ENCODE data around the gene MYB. TPM values are rescaled to one million over a fixed set of nuclear protein-coding genes. Genes with fewer than 3 reads are reported as not detected.

The MYB gene
- total RNA-seq, 1 experiment from 2014 or later, result 3.7 TPM

- Histone ChIP-seq H3K27ac (ENCODE audit: low read depth, low read length) (no peak overlapping the region), H3K27me3 (ENCODE audit: insufficient read depth, low read length) (no peaks in the 10 kb centered on the region), H3K9me3 (ENCODE audit: control insufficient read depth in 1 of 2, insufficient read depth in 1 of 2, low read depth in 1 of 2, low read length in 2 of 2) (no peaks in the 10 kb centered on the region), H3K9ac (ENCODE audit: low read length) (no peak overlapping the region), H3K4me3 (replicated peaks in 1 of 2; ENCODE audit: low read depth in 1 of 2, low read length in 2 of 2) (no peak overlapping the region), H3K9me2 (ENCODE audit: insufficient read depth) (no peaks in the 10 kb centered on the region), H3K4me2 (ENCODE audit: low read length) (no peak overlapping the region), H3K79me2 (ENCODE audit: insufficient read depth, low read length) (no peaks in the 10 kb centered on the region), H4K20me1 (ENCODE audit: insufficient read depth) (no peaks in the 10 kb centered on the region), H2AFZ (ENCODE audit: low read depth, low read length, poor library complexity, severe bottlenecking) (no peak overlapping the region), H3K4me1 (ENCODE audit: control insufficient read depth in 1 of 2, insufficient read depth in 2 of 2, low read length in 2 of 2) (no peaks in the 10 kb centered on the region), H3K36me3 (ENCODE audit: control insufficient read depth in 1 of 2, insufficient read depth in 2 of 2, low read length in 2 of 2) (no peaks in the 10 kb centered on the region)
- DNase-seq (ENCODE audit: low read depth, low spot score) (no peak), ATAC-seq (no peak)
- BruUV-seq (replicated peaks), result no TSS peak
- intact Hi-C loops (cut with micrococcal nuclease), result no loop called here
- TF ChIP-seq YY1 (IDR thresholded peaks at IDR 0.05; ENCODE audit: extremely low read depth, insufficient replicate concordance, low read depth, low read length), result no peak
- no peak for TF ChIP-seq ELF1 (IDR thresholded peaks at IDR 0.05; ENCODE audit: borderline replicate concordance, low read depth)
- no peak for TF ChIP-seq SRF (IDR thresholded peaks at IDR 0.05; ENCODE audit: low read depth)
- no peak for TF ChIP-seq ZNF274 (IDR thresholded peaks at IDR 0.05; ENCODE audit: low read depth, low read length)
- no peak for TF ChIP-seq RAD21 (IDR thresholded peaks at IDR 0.05; ENCODE audit: low read depth)
- ChIA-PET POLR2A (no interaction called here), CTCF (no interaction called here), RAD21 (ENCODE audit: low non-redundant PET in 1 of 2, low total read pairs in 2 of 2, uncharacterized antibody in 2 of 2, unreplicated experiment in 2 of 2) (no interaction called here)
Measured at GRCh38 chr6:135251498-135252441, 70.7 kb downstream of the MYB start.

- intact Hi-C loops (cut with micrococcal nuclease), result no loop called here
- BruUV-seq (replicated peaks), result no TSS peak
- no peaks in the 10 kb centered on the region for H4K20me1 ChIP-seq (ENCODE audit: insufficient read depth)
- H3K36me3 ChIP-seq (ENCODE audit: control insufficient read depth in 1 of 2, insufficient read depth in 2 of 2, low read length in 2 of 2), result no peaks in the 10 kb centered on the region
- RAD21 ChIA-PET (ENCODE audit: low non-redundant PET in 1 of 2, low total read pairs in 2 of 2, uncharacterized antibody in 2 of 2, unreplicated experiment in 2 of 2), result no interaction called here
- POLR2A ChIA-PET, result no interaction called here
- no peaks in the 10 kb centered on the region for H3K27me3 ChIP-seq (ENCODE audit: insufficient read depth, low read length)
- H2AFZ ChIP-seq (ENCODE audit: low read depth, low read length, poor library complexity, severe bottlenecking), result no peak overlapping the region
- no peak overlapping the region for H3K4me3 ChIP-seq (replicated peaks in 1 of 2; ENCODE audit: low read depth in 1 of 2, low read length in 2 of 2)
- TF ChIP-seq SP1 (IDR thresholded peaks at IDR 0.05; ENCODE audit: low read depth) (no peak), JUND (IDR thresholded peaks at IDR 0.05) (no peak), EZH2phosphoT487 (IDR thresholded peaks at IDR 0.05; ENCODE audit: borderline replicate concordance) (no peak), ATF3 (IDR thresholded peaks at IDR 0.05) (no peak), CTCF (IDR thresholded peaks at IDR 0.05 in 2 of 3, conservative IDR thresholded peaks at IDR 0.05 in 1 of 3; ENCODE audit: borderline replicate concordance in 1 of 3, insufficient read depth in 1 of 3, low read depth in 2 of 3, low read length in 2 of 3) (no peak), ELF1 (IDR thresholded peaks at IDR 0.05; ENCODE audit: borderline replicate concordance, low read depth) (no peak), EZH2 (IDR thresholded peaks at IDR 0.05) (no peak), CEBPB (IDR thresholded peaks at IDR 0.05; ENCODE audit: low read depth) (no peak), ZFX (IDR thresholded peaks at IDR 0.05) (no peak), MAX (IDR thresholded peaks at IDR 0.05) (no peak), EGR1 (IDR thresholded peaks at IDR 0.05; ENCODE audit: low read depth) (no peak), SRF (IDR thresholded peaks at IDR 0.05; ENCODE audit: low read depth) (no peak), CBX3 (IDR thresholded peaks at IDR 0.05; ENCODE audit: low read depth) (no peak), YY1 (IDR thresholded peaks at IDR 0.05; ENCODE audit: extremely low read depth, insufficient replicate concordance, low read depth, low read length) (no peak)
- no peak for ATAC-seq
- DNase-seq (ENCODE audit: low read depth, low spot score), result no peak
- no peak overlapping the region for H3K9ac ChIP-seq (ENCODE audit: low read length)
- H3K4me2 ChIP-seq (ENCODE audit: low read length), result no peak overlapping the region
- no peaks in the 10 kb centered on the region for H3K4me1 ChIP-seq (ENCODE audit: control insufficient read depth in 1 of 2, insufficient read depth in 2 of 2, low read length in 2 of 2)
- no peaks in the 10 kb centered on the region for H3K79me2 ChIP-seq (ENCODE audit: insufficient read depth, low read length)
- H3K9me3 ChIP-seq (ENCODE audit: control insufficient read depth in 1 of 2, insufficient read depth in 1 of 2, low read depth in 1 of 2, low read length in 2 of 2), result no peaks in the 10 kb centered on the region
- no peak overlapping the region for H3K27ac ChIP-seq (ENCODE audit: low read depth, low read length)
- CTCF ChIA-PET, result no interaction called here
- no peaks in the 10 kb centered on the region for H3K9me2 ChIP-seq (ENCODE audit: insufficient read depth)
Measured at GRCh38 chr6:135254471-135254870, 73.4 kb downstream of the MYB start.
